ENCODE results near the gene DLGAP5.

DLGAP5 gene

DNA sequence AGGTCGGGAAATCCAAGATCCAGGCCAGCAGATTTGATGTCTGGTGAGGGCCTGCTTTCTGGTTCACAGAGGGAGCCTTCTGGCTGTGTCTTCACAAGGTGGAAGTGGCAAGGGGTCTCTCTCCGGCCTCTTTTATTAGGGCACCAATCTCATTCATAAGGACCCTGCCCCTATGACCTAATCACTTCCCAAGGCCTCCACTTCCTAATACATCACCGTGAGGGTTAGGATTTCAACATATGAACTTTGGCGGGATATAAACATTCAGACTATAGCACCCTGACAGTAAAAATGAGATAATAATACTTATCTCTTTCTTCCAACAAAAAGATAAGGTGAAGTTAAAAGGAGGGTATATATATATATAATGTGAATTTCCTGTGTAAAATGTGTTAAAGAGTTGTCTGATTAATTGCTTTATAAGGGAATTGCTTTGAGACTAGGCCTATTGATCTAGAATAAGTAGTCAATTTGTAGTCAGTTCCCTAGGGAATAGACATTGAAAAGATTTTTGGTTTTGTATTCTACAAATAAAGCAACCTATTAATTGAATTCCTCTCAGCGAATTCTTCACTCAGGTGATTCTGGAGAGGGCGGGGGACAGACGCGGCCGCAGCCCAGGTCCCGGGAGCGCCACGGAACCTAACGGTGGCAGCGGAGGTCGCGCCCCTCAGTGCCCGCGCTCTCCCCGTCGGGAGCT, 62.8 kb downstream of the DLGAP5 start:
- no peak for DNase-seq

DNA sequence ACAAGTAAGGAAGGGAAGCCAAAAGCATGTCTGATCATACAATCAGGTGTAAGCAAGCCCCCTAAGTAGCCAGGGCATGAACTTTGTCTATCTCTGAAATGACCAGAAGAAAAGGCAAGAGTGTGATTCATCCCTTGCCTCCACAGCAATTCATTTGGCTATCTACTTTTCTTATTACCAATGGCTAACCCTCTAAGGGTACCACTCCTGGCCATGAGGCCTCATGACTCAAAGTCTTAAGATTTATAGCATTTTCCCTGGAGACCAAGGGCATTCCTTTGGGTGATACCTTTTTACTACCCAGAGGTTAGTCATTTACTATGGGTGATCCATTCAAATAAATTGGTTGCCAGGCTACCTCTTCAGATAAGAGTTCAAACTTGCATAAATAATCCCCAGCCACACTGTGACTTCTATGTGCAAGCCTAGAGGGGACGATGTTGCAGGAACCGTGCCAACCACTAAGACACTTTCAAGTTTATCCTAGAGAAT, 63.9 kb downstream of the DLGAP5 start:
- DNase-seq: no peak

DNA sequence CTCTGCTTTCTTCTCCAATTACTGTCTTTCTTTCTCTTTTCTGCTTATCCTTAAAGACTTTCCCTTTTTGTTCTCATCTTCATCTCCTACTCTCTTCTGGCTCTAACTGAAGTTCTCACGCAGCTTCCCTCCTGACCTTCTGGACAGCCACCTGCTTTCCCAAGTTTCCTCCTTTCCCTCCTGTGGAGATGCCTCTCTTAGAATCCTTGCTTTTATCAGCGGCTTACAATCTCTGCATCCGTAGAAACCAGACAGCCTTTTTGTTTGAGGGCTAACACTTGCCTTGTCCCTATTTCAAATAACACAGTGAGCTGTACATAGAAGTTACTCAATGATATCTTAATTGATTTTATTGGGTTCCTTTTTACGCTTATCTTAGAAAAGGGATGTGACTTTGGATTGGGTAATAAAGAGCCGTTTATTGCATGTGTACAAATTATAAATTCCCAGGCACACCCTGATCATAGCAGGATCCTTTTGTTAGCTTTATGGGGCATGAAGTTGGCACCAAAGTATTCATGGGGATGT, 64.4 kb downstream of the DLGAP5 start:
- DNase-seq: no peak

DNA sequence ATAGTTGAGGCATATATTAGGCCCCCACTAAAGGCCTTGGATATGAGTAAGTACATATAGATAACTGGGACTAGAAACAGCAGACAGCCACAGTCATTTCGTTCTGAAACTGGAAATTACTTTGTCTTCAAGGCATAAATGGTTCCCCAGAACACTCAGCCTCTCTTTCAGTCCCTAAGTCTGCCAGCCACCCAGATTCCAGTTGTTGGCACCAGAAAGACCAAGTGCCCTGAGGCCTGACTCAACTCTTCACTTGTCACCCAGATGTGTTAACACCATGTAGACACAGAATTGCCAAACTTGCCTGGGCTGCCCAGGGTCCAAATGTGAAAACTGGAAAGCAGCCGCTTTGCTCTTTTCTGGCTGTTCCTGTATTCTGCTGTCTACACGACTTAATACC, 65.4 kb downstream of the DLGAP5 start:
- DNase-seq: no peak

DNA sequence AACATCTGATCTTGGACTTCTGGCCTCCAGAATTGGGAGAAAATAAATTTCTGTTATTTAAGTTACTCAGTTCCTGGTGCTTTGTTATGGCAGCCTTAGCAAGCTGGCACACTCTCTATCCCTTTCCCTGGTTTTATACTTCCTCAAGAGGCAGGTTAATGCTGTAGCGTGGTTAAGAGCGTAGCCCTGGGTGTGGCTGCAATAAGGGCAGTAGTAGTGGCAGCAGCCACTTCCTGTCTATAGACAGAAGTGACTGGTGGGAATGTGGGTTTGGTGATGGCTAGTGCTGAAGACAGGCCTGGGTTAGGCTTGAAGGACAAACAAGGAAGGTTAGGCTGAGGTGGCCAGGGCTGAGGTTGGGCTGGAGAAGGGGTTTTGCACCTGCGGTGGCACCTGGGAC, 66.0 kb downstream of the DLGAP5 start:
- DNase-seq: no peak

DNA sequence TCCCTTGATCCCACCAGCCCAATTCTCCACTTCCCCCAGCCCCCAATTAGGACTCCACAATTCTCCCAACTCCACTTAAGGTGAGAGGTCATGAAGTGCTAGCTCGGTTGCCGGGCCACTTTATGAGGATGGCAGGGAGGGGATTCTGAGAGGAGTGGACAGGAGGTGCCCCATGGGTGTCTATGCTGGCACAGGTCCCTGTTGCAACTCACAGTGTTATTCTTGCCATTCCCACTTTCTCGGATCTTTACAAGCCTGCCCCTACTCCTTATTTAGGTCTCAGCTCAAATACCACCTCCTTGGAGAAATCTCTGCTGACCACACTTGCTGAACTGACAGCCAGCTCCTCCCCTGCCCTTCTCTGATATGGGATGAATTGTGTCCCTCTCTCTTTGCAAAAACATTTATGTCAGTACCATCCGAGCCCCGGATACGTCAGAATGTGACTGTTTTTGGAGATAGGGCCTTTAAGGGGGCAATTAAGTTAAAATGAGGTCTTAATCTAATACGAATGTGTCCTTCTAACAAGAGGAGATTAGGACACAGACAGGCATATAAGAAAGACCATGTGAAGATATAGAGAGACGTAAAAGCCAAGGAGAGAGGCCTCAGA, 66.5 kb downstream of the DLGAP5 start:
- no peak for DNase-seq

DNA sequence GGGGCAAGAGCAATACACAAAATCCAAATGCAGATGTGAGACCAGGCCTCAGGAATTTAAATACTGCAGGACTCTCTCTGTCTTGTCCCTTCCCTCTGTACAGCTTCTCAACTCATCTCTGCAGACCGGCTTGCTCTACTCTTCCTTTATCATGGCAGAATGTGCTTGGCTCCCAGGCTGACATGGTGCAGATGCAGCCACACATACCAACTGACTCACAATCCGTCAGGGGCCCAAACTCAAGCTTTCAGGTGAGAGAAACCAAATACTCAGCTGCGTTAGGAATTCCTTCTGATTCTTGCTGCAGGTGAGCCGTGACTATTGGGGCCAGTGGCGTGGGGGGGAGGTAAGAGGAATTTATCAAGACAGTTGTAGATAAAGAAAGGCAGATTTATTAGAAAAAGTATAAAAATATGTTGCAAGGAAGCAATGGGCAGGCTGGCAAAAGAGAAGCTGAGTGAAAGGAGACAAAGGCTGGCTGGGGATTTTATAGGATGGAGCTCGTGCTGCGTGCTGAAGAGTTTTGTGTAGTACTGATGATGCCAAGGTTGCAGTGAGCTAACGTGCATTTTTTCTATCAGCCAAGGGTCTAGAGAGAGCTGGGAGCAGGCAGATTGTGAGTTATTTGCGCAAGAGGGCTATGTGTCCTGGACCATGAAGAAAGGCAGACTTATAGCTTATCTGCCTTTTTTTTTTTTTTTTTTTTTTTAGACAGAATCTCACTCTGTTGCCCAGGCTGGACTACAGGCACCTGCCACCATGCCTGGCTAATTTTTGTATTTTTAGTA, 67.3 kb downstream of the DLGAP5 start:
- no peak for DNase-seq

DNA sequence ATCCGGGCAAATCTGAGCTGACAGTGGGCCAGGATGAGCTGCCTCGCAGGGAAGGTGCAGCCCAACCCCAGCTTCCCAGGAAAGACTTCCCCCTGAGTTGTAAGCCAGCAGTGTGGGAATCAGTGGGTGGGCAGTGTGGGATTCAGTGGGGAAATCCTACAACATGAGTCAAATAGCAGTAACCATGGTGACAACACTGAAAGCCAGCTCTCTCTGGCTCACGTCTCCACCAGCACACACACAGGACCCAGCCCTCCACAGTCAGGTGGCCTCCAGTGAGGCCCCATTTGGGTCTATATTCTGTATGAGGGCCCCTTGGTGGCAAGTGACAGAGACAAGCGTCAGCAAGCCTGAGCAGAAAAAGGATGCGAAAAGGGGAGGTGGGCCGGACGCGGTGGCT, 68.3 kb downstream of the DLGAP5 start:
- DNase-seq: no peak

DNA sequence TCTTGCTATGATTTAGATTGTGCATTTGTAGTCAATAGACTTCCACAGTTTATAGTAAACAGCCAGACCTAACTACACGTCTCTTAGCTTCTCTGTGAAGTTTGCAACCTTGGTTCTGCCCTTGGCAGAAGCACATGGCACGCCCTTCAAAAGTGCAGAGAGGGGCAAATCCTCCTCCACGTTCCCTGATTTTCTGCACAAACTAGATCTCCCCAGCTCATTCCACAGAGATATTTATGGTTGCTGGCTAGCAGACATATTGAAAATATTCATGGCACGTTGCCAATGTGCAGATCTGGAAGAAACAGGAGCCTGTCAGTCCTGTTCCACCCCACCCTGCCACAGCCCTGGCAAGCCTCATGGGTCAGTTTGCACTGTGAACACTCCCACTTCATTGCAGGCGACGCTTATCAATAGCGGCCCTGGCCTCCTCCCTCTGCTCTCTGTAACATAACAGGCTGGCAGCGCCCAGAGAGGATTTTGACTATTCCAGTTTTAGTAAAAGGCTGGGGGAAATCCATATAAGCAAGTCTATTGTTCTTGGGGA, 68.9 kb downstream of the DLGAP5 start:
- DNase-seq: no peak

DNA sequence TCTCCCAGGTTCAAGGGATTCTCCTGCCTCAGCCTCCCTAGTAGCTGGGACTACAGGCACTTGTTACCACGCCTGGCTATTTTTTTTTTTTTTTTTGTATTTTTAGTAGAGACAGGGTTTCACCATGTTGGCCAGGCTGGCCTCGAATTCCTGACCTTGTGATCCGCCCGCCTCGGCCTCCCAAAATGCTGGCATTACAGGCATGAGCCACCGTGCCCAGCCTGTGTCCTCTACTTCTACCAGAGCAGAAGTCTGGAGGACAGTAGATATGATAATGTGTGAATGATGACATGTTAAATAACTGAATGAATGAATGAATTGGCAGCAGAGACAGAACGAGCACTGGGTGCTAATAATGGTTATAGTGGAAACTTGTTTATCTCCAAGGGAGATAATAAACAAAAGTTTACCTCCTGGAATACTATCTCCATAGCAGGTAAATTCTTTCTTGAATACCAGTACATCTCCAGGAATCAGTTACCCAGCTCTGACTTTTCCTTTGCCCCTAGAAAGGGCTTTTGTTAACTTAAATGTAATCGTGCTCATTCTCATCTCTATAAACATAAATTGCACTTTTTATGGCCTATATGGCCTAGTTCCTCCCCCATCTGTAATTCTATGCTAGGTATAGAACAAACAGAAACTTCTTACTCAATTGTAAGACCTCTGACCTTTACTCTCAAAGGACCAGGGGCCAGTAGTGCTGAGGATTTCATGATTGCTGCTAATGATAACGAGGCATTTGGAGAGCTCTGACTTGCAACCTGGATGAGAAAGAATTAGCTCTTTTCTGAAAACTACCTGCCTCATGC, 69.6 kb downstream of the DLGAP5 start:
- DNase-seq: no peak

DNA sequence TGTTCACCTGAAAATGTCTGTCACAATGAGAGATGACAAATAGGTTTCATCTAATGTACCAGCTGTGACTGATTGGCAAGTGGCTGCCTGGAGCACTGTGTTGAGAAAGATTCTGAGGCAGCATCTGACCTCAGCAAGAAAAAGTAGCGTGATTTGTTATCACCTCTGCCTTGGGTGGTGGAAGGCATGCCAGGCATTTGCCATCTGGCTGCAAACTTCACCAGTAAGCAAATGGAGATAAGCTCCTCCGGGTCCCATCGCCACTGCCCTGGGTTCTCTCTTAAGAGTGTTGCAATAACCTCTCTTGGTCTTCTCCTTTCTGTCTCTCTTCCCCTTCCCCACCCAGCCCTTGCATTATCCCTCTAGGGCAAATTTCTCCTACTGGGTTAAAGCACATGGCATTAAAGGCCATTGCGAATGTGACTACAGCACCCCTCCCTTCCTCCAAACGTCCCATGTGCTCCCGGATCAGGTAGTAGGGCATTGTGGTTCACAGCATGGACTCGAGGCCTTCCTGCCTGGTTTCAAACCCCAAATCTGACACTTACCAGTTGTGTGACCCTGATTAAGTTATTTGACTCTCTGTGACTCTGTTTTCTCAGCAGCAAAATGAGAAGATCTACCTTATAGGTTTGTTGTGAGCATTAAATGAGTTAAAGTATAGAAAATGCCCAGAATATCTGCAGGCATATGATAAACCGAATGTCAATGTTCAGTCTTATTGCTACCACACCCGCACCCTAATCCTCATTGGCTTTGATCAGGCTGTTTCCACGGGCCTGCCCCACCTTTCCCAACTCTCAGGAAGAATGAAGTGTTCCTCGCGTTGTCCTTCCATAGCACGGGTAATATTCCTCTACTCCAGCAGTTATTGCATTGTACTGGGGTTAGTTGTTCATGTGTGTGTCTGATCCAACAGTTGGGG, 70.6 kb downstream of the DLGAP5 start:
- DNase-seq: no peak

DNA sequence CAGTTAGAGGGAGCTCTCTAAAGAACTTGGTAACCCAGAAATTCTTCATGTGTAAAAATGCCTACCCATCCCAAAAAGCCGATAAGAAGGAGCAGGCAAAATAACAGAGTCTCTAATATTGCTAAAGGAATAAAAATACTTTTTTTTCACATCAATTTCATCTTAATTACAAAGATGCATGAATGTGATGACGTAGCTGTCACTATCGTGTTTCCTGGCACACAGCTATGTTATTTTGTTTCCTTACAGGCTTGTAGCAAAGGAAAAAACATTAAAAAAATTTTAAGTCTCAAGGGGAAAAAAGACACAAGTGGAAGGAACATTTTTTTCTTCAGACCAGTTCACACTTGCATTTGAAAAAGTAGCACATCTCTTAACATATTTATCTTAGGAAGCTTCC, 72.6 kb downstream of the DLGAP5 start:
- DNase-seq: no peak

DNA sequence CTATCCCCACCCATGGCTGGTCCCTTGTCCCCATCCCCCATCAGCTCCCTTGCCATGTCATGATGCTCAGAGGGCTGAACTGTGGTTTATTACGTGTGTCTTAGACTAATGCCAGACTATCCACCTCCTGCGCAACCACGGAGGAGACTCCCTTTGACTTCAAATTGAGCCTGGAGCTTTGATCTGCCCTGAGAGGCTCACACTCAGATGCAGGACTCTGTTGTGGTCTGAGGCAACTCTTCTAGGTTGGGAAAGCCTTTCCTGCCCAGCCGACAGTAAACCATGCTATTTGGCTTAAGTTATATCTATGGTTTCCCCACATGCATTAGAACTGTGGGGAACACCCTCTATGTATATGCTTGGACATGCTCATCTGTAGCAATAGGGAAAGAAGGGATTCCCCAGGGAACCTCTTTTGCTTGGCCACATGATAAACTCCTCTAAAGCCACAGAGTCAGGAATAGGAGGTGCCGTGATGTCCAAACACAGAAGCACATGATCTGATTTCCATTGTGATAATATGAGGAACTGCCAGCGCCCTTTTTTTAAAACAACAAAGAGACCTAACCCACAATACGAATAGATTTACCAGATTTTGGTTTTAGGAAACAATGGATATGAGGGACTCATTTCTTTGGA, 73.5 kb downstream of the DLGAP5 start:
- DNase-seq: no peak

DNA sequence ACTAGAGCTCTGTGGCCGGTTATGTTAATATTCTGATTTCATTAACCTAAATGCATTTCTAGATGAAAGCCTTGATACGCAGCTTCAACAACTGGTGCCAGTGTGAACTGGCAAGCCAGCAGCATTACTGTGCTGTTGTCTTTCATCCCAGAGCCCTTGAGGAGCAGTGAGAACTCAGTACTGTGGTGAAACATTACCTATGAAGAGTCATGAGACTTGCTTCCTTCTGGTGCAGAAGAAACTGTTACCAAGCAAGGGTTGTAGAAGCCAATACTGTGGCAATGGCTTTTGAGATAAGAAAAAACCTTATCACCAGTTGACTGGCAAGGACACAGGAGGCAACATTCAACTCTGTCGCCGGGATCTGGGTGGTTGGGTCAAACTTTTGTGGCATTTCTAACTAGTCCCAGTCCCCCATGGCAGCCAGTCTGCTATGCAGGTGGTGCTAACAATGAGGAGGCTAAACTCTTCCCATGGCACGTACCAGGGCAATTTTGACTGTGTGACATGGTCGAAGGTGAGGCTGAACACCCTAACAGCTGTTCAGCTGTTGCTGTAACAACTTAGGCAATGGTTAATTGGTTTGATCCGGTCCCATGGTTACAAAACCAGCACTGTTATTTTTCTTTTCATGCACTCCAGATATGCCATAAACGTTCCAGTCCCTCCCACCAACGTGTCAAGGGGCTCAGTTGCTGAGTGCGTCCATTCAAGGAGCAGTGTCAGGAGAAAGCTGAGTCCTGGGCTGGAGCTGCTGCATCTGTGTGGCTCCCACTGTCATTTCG, 74.9 kb downstream of the DLGAP5 start:
- no peak for DNase-seq

DNA sequence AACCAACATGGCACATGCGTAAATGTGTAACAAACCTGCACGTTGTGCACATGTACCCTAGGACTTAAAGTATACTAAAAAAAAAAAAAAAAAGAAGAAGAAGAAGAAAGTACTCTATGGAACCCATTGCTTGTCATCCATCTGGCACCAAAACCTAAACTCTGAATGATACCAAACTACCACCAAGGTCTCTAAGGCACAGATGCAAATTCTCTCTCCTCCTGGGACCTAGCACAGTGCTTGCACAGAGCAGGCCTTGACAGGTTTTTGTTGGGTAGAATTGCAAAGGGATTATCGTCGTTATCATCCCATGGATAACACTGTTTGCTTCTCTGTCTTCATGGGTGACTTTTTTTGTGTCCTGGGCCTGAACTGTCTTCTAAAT, 75.5 kb downstream of the DLGAP5 start:
- no peak for DNase-seq

DNA sequence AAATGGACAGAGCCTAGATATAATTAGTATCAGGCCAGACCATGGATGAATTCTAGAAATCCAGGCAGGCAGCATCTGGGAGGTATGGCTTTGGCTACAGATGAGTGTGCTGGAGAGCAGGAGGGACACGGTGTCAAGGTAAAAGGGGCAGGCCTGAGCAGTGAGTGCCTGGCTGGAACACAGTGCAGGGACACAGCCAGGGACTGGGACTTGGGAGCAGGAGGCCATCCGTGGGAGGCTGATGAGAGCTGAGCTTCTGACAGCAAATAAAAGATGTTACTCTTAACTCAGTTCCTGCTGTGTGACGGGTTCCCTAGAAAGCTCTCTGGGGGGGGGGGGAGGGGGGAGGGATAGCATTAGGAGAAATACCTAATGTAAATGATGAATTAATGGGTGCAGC, 75.9 kb downstream of the DLGAP5 start:
- DNase-seq: no peak

DNA sequence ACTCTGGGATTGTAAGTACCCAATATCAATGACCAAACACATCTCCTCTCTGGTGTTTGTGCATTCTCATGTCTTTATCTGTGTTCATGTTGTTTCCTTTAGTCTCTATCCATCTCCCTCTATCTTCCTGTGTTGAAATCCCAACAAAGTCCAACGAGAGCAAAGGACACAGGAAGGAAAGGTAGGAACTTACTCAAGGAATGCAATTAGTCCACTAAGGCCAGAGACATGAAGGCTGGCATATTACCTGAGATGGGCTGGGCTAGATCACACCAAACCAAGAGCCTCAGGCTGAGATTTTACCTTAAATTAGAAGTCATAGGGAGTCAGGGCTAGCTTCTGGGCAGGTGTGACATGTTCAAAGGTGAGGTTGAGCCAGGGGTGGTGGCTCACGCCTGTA, 76.7 kb downstream of the DLGAP5 start:
- no peak for DNase-seq

DNA sequence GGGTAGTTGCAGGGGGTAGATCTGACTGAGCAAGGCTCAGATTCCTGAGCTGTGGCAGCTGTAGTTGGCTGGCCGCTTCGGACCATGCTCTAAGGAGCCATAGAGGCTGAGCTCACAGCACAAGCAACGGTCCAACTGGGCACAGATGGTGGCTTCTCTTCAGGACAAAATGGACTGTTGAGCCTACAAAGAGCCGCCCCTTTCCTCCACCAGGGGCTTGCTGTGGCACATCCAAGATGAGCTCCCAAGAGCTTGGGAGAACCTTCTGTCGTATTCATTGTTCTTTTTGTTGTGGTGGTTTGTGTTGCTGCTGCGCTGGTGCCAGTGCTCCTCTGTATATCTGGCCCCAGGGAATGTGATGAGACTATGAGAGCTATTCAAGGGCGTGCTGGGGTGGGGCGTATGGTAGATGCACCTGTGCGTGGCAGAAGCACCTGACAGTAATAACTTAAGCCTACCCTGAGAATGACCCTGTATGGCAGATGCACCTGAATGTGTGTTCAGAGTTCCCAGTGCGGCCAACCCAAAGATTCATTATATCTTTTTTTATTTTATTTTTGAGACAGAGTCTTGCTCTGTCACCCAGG, 80.2 kb downstream of the DLGAP5 start:
- DNase-seq: no peak

DNA sequence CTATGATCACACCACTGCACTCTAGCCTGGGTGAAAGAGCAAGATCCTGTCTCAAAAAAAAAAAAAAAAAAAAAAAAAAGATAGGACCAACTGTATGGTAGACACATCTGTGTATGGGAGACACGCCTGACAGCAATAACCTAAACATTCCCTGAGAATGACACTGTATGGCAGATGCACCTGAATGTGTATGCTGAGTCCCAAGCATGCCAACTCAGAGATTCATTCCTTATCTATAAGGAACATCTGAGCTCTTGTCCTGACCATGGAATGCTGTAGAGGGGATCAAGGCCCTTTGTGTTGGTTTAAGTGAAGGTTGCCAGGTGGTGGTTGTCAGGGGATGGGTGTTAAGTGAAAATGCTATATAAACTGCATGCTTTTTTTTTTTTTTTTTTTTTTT, 81.5 kb downstream of the DLGAP5 start:
- no peak for DNase-seq
